Ammon's horn (tissue), 1 donor: ENCODE measurements around the gene PIR.

ENCODE experiments used
- DNase-seq: peaks from one replicate; pipeline ENCODE4 v3.0.0-alpha.2; 2016; ENCODE audit warnings: low spot score

Gene PIR

GRCh38 chrX:15416133-15416993, 76.8 kb downstream of the PIR start:
- no peak for DNase-seq

GRCh38 chrX:15413101-15413500, 80.0 kb downstream of the PIR start:
- DNase-seq = no peak

GRCh38 chrX:15410947-15411346, 82.2 kb downstream of the PIR start:
- no peak for DNase-seq

- no peak for DNase-seq
These were observed 82.7 kb downstream of the PIR start for GRCh38 chrX:15410430-15410829.

GRCh38 chrX:15405846-15406245, 87.3 kb downstream of the PIR start:
- DNase-seq = no peak

- DNase-seq = no peak
These were observed 88.6 kb downstream of the PIR start for GRCh38 chrX:15404401-15405096.

GRCh38 chrX:15401378-15401777, 91.8 kb downstream of the PIR start:
- no peak for DNase-seq

GRCh38 chrX:15399962-15400391, 93.2 kb downstream of the PIR start:
- no peak for DNase-seq

GRCh38 chrX:15398874-15399273, 94.3 kb downstream of the PIR start:
- DNase-seq = no peak

GRCh38 chrX:15395789-15396188, 97.3 kb downstream of the PIR start:
- DNase-seq = no peak

- DNase-seq = no peak
These were observed 101.3 kb downstream of the PIR start for GRCh38 chrX:15391850-15392249.

GRCh38 chrX:15384304-15384703, 108.8 kb downstream of the PIR start, which contains the start of gene VEGFD:
Gene VEGFD, minus strand, starts transcription at chrX:15384413. Its CDS starts 467 bp downstream, at chrX:15383946.
- DNase-seq = no peak

- no peak for DNase-seq
These were observed 110.3 kb downstream of the PIR start for GRCh38 chrX:15382813-15383212.

- DNase-seq = no peak
These were observed 116.2 kb downstream of the PIR start for GRCh38 chrX:15376956-15377355.

- DNase-seq = no peak
These were observed 119.2 kb downstream of the PIR start for GRCh38 chrX:15373976-15374375.

GRCh38 chrX:15366506-15367352, 126.4 kb downstream of the PIR start:
- DNase-seq = no peak

GRCh38 chrX:15359701-15360100, 133.4 kb downstream of the PIR start:
- DNase-seq = no peak

GRCh38 chrX:15358533-15358932, 134.6 kb downstream of the PIR start:
- DNase-seq = no peak

- DNase-seq = no peak
These were observed 136.7 kb downstream of the PIR start for GRCh38 chrX:15356444-15356843.

- DNase-seq = no peak
These were observed 142.7 kb downstream of the PIR start for GRCh38 chrX:15350329-15350996.

- peak; percentile 69 for DNase-seq
These were observed 144.1 kb downstream of the PIR start for GRCh38 chrX:15349046-15349445.

GRCh38 chrX:15345976-15346375, 147.2 kb downstream of the PIR start:
- no peak for DNase-seq
